ENCODE results near the gene KITLG. TPM values are rescaled to one million over a fixed set of nuclear protein-coding genes. Genes with fewer than 3 reads are reported as not detected.

Gene KITLG
- total and polyA plus RNA-seq, 4 donors, result 0.39 to 3.0 (median 0.86) TPM

- TF ChIP-seq CTCF (IDR thresholded peaks at IDR 0.05; ENCODE audit: low read depth, low read length, missing input control) (no peak), RXRA (IDR thresholded peaks at IDR 0.05) (no peak), NR2F2 (IDR thresholded peaks at IDR 0.05) (no peak), GABPA (IDR thresholded peaks at IDR 0.05 in 1 of 2, conservative IDR thresholded peaks at IDR 0.05 in 1 of 2) (no peak)
Observed at GRCh38 chr12:88559199-88559598, 21.1 kb downstream of the KITLG start (continued).

- DNase-seq (ENCODE audit: low spot score), result no peak
- no peak overlapping the region for H3K27ac ChIP-seq (ENCODE audit: low read depth in 1 of 2, low read length in 2 of 2)
- TF ChIP-seq SP1 (IDR thresholded peaks at IDR 0.05), result no peak
- no peak for TF ChIP-seq RAD21 (IDR thresholded peaks at IDR 0.05)
- no peak for TF ChIP-seq YY1 (IDR thresholded peaks at IDR 0.05)
- TF ChIP-seq FOXA1 (IDR thresholded peaks at IDR 0.05), result no peak
- TF ChIP-seq GABPA (IDR thresholded peaks at IDR 0.05 in 1 of 2, conservative IDR thresholded peaks at IDR 0.05 in 1 of 2), result no peak
- TF ChIP-seq FOXA2 (IDR thresholded peaks at IDR 0.05), result no peak
- TF ChIP-seq HNF4A (conservative IDR thresholded peaks at IDR 0.05), result no peak
- TF ChIP-seq JUND (IDR thresholded peaks at IDR 0.05), result no peak
- no peak for TF ChIP-seq RXRA (IDR thresholded peaks at IDR 0.05)
- TF ChIP-seq TAF1 (conservative IDR thresholded peaks at IDR 0.05), result no peak
- TF ChIP-seq ZBTB33 (IDR thresholded peaks at IDR 0.05), result no peak
- H3K4me3 ChIP-seq (ENCODE audit: low read depth in 1 of 3, low read length in 3 of 3), result no peak overlapping the region
- WGBS, result 50% methylated on average over 3 of the region's 3 CpGs
- no peaks in the 10 kb centered on the region for H3K27me3 ChIP-seq (ENCODE audit: control insufficient read depth in 4 of 4, insufficient read depth in 4 of 4, low read length in 3 of 4)
- H3K4me1 ChIP-seq (ENCODE audit: control insufficient read depth in 4 of 4, insufficient read depth in 4 of 4, low read length in 3 of 4), result no peaks in the 10 kb centered on the region
- no peaks in the 10 kb centered on the region for H3K36me3 ChIP-seq (ENCODE audit: control insufficient read depth in 4 of 4, insufficient read depth in 3 of 4, low read depth in 1 of 4, low read length in 3 of 4)
- no peak overlapping the region for H3K9ac ChIP-seq (ENCODE audit: low read depth in 1 of 2, low read length in 2 of 2)
- no peaks in the 10 kb centered on the region for H3K9me3 ChIP-seq (ENCODE audit: control insufficient read depth in 4 of 4, low read length in 3 of 4)
Observed at GRCh38 chr12:88558340-88558867, 21.9 kb downstream of the KITLG start.

GRCh38 chr12:88556213-88556774, 24.0 kb downstream of the KITLG start:
- no peaks in the 10 kb centered on the region for H3K9me3 ChIP-seq (ENCODE audit: control insufficient read depth in 4 of 4, low read length in 3 of 4)
- no peak overlapping the region for H3K27ac ChIP-seq (ENCODE audit: low read depth in 1 of 2, low read length in 2 of 2)
- no peak for TF ChIP-seq JUND (IDR thresholded peaks at IDR 0.05)
- TF ChIP-seq TAF1 (conservative IDR thresholded peaks at IDR 0.05), result no peak
- no peak for TF ChIP-seq MAX (IDR thresholded peaks at IDR 0.05)
- TF ChIP-seq ATF3 (IDR thresholded peaks at IDR 0.05), result no peak
- TF ChIP-seq CTCF (IDR thresholded peaks at IDR 0.05; ENCODE audit: low read depth, low read length, missing input control), result no peak
- TF ChIP-seq FOXA2 (IDR thresholded peaks at IDR 0.05), result no peak
- no peak for TF ChIP-seq ZBTB33 (IDR thresholded peaks at IDR 0.05)
- DNase-seq (ENCODE audit: low spot score), result no peak
- no peak overlapping the region for H3K4me3 ChIP-seq (ENCODE audit: low read depth in 1 of 3, low read length in 3 of 3)
- no peaks in the 10 kb centered on the region for H3K36me3 ChIP-seq (ENCODE audit: control insufficient read depth in 4 of 4, insufficient read depth in 3 of 4, low read depth in 1 of 4, low read length in 3 of 4)
- WGBS, result 74% methylated on average over 2 of the region's 2 CpGs
- H3K27me3 ChIP-seq (ENCODE audit: control insufficient read depth in 4 of 4, insufficient read depth in 4 of 4, low read length in 3 of 4), result no peaks in the 10 kb centered on the region
- H3K4me1 ChIP-seq (ENCODE audit: control insufficient read depth in 4 of 4, insufficient read depth in 4 of 4, low read length in 3 of 4), result peaks cover 0 to 4% (median under 1%) of the 10 kb centered on the region in 4 donors
- no peak overlapping the region for H3K9ac ChIP-seq (ENCODE audit: low read depth in 1 of 2, low read length in 2 of 2)
